GM18873 (cell line): ENCODE measurements around the gene RAD51B.

ENCODE experiments used
- ATAC-seq: cut with Tn5 transposase; IDR thresholded peaks from one replicate; pipeline ENCODE4 v1.9.1; 2021; ENCODE audit warnings: mild to moderate bottlenecking, moderate library complexity, moderate number of reproducible peaks; ENCODE audit not compliant: unreplicated experiment, low FRiP score

RAD51B gene

DNA sequence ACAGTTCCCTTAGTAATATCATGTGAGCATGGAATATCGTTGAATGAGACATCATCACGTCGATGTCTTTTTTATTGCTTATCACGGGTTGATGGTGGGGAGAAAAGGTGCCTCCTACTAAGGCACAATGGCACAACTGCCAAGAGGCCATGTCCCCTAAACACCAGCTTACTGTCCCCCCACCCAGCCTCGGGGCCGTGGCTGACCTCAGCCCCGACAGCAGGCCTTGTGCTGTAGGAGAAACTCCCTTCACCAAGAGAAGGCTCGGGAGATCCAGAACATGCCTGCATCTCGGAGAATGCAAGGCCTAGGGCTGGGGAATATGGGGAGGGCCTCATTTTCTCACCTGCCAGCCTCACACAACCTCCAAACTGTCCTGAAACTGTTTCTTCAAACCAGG lies 950.5 kb downstream of the RAD51B start:
- no peak for ATAC-seq

DNA sequence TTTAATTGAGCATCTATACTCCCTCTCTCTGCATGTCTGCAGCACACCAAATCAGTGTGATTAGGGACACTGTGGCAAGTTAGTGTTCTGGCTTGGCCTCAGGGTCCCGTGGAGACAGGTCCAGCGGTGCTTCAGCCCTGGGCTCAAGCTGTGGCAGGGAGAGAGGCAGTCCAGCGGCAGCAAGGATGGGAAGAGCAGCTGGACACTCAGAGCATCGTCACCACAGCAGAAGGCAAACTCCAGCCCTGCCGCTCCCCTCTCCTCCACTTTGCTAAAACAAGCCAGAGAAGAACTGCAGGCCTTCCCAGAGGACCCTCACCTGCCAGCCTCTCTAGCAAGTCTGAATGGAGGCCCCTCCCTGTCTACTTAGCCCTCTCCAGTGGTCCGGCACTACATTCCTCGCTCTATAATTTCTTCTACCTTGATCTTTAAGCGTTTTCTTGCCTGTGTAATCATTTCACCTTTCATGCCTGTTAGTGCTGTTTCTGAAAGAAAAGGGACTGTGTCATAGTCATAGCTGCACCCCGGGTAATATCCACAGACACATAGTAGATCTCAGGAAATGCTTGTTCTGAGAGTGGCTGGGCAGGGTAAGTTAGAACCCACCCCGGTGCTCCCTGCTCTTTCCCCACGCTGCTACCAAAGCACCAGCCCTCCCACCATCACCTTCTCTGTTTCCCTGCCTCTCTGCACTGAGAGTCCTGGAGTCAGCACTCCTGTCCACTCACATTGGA lies 951.1 kb downstream of the RAD51B start:
- ATAC-seq = no peak

DNA sequence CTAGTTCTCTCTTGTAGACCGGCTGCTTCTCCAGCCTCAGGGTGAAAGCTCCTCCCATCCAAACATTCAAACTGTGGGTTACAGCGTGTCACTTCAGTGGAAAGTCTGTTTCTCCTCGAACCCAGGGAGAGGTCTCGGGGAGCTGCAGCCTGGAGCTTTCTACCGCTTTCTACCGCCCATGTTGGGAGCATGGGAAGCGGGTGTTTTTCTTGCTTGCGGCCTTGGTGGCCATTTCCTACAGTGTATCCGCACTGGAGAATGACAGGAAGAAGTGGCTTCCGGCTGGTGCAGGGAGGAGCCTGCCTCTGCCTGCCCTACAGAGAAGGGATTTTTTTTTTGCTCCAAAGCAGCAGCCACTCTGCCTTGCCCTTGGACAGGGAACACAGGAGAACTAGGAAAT lies 952.1 kb downstream of the RAD51B start:
- no peak for ATAC-seq

DNA sequence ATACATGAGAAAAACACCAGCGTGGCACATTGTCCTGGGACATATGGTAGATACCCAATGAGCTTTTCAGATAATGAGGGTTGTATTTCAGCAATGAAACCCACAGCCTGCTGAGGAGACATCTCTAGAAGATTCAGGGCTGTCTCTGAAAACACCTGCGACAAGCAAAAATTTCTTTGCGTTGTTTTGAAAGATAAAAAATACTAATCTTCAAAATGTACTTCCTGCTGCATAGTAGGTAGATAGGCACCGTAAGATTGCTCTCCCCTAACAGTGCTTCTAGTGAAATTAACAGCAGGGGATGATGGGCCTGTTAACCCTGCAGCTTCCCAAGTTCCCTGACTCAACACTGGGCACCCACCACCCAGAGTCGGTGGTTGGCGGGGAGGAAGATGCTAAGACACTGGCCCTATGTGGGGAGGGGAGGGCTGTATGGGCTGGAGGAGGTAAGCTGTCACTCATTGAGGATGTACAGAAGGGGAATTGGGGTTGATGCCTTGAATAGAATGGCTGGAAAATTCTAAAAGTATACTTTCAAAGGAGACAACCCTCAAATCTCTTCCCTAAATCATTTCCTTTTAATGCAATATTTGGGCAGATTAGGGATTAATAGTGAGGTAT lies 953.3 kb downstream of the RAD51B start:
- no peak for ATAC-seq

DNA sequence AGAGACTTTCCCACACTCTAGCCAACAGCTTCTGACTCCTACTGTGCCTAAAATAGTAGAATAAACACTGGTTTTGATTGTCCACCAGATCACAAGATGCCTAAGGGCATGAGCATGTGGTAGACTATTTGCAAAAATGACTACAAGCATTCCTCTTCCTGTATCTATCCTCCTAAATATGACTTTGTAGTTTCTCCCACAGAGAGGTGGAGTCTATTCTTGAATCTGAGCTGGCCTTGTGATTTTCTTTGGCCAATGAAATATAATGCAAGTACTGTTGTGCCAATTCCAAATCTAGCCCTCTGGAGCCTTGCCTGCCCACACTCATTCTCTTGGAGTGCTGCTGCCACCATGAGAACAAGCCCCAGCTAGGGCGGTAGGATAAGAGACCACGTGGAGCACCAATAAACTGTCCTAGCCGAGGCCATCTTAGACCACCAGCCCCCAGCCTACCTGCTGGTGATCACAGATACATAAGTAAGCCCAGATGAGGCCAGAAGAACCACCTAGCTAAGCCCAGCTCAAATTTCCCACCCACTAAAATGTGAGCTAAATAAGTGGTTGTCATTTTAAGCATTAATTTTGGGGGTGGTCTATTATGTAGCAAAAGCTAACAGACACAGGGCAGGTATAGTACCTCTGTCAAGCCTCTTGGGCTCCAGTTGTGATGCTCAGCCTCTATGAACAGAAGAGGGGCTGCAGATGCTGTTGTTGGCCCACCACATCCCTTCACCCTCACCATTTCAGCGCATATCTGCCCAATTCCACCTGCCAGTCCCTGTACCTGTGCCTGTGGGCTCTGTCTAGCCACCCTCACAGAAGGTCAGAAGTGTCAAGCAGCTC lies 955.4 kb downstream of the RAD51B start:
- no peak for ATAC-seq

DNA sequence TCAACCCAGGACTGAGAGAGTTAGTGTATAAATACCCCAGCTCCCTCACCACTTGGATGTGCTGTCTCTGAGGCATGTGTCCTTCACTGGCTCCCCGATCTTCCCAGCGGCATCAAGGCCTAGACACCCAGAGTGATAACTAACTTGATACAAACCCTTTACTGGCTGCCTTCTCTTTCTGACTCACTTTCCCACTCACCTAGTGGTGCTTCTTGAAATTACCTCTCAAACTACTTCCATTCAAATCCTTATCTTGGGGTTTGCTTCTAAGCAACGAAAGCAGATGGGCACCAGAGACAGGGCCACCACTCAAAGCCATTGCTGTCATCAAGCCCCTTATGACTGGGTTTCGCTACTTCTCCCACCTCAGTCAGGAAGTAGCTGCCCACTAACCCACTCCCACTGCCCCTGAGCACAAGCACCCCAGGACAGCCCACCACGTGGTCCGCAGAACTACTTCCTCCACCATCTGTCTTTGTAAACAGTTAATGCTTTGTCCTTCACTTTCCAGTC lies 956.1 kb downstream of the RAD51B start:
- no peak for ATAC-seq

DNA sequence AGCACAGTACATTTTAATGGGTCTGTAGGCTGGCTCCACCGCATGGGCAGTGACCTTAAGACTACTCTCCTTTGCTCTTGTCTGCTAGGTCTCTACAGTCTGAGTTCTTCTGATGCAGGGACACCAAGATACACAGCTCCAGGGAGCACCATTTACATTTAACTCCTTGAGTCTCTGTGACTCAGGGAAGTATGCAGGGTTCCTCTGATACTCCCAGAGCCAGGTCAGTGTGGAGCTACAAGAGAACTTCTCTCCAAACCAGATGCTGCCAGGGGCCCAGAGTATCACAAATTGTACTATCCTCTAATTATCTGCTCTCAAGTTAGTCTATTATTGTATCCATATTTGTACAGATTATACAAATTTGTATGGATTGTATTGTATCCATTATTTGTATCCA lies 958.1 kb downstream of the RAD51B start:
- no peak for ATAC-seq
